WTC11 (cell line): ENCODE results near the gene TPRG1L.

Source experiments
- HMGA2 ChIP-seq: fragments of 250-450 bp; sonication (Bioruptor Pico); IDR thresholded peaks from 2 replicates; pipeline ENCODE4 v1.4.0; 2021; ENCODE audit warnings: mild to moderate bottlenecking, moderate library complexity
- JUN ChIP-seq: sonication (generic); formaldehyde crosslinking; IDR thresholded peaks from 2 replicates; pipeline ENCODE4 v1.8.0; 2023; ENCODE audit warnings: mild to moderate bottlenecking, missing genetic modification reagents
- NFATC4 ChIP-seq: fragments of 250-450 bp; sonication (Bioruptor Pico); IDR thresholded peaks from 2 replicates; pipeline ENCODE4 v1.9.0; 2021; ENCODE audit warnings: mild to moderate bottlenecking
- NR2C2 ChIP-seq: sonication (generic); formaldehyde crosslinking; IDR thresholded peaks from 2 replicates; pipeline ENCODE4 v1.8.0; 2022; ENCODE audit warnings: mild to moderate bottlenecking, missing genetic modification reagents
- OVOL2 ChIP-seq: fragments of 250-450 bp; sonication (Bioruptor Pico); IDR thresholded peaks from 2 replicates; pipeline ENCODE4 v1.9.0; 2021; ENCODE audit warnings: mild to moderate bottlenecking, borderline replicate concordance
- SMAD3 ChIP-seq: sonication (generic); formaldehyde crosslinking; IDR thresholded peaks from 2 replicates; pipeline ENCODE4 v1.8.0; 2022; ENCODE audit warnings: missing genetic modification reagents, mild to moderate bottlenecking, borderline replicate concordance
- TF ChIP-seq, protein P1 (sequence below): fragments of 200-600 bp; IDR thresholded peaks from 2 replicates; pipeline ENCODE4 v1.8.0; 2022; ENCODE audit warnings: antibody characterized with exemption
- TF ChIP-seq, protein P2 (sequence below): sonication (generic); formaldehyde crosslinking; IDR thresholded peaks from 2 replicates; pipeline ENCODE4 v1.8.1; 2022; ENCODE audit warnings: mild to moderate bottlenecking, moderate library complexity, missing genetic modification reagents
- TF ChIP-seq, protein P3 (sequence below): sonication (generic); formaldehyde crosslinking; IDR thresholded peaks from 2 replicates; pipeline ENCODE4 v1.8.1; 2023; ENCODE audit warnings: mild to moderate bottlenecking, missing genetic modification reagents, moderate library complexity
- TF ChIP-seq, protein P4 (sequence below): sonication (generic); formaldehyde crosslinking; IDR thresholded peaks from 2 replicates; pipeline ENCODE4 v1.8.1; 2023; ENCODE audit warnings: mild to moderate bottlenecking, missing genetic modification reagents, moderate library complexity
- TF ChIP-seq, protein P5 (sequence below): sonication (generic); formaldehyde crosslinking; IDR thresholded peaks from 2 replicates; pipeline ENCODE4 v1.8.0; 2022; ENCODE audit warnings: mild to moderate bottlenecking, missing genetic modification reagents

DNA sequence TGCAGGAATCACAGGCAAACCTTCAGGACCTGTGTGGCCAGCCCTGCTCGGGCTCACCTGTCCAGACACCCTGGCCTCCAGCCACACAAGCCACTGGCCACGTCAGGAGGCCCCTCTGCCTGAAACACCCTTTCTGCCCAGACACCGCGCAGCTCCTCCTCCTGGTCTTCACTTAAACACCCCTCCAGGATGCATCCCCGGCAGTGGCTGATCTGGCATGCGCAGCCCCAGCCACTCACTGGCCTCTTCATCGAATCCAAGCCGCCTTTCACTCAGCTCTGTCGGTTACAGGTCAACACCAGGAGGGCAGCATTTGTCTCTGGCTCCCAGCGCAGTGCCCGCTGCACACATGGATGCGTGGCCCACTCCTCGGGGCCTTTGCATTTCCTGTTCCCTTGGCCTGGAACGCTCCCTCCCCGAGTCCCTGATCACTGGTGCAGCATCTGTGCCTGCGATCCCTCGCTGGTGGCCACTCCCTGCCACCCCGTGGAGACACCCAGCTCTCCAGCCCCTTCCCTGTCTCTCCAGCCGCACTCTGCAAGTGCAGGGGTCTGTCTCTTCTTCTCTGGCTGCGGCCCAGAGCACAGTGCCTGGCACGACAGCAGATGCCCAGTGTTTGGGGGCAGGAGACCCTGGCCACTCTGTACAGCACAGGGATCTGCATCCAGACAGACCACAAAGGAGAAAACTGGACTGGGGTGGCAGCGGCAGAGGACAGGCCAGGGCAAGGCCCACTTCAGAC, 9.4 kb downstream of the TPRG1L start:
- TF ChIP-seq OVOL2: no peak
- TF ChIP-seq, protein P1, sequence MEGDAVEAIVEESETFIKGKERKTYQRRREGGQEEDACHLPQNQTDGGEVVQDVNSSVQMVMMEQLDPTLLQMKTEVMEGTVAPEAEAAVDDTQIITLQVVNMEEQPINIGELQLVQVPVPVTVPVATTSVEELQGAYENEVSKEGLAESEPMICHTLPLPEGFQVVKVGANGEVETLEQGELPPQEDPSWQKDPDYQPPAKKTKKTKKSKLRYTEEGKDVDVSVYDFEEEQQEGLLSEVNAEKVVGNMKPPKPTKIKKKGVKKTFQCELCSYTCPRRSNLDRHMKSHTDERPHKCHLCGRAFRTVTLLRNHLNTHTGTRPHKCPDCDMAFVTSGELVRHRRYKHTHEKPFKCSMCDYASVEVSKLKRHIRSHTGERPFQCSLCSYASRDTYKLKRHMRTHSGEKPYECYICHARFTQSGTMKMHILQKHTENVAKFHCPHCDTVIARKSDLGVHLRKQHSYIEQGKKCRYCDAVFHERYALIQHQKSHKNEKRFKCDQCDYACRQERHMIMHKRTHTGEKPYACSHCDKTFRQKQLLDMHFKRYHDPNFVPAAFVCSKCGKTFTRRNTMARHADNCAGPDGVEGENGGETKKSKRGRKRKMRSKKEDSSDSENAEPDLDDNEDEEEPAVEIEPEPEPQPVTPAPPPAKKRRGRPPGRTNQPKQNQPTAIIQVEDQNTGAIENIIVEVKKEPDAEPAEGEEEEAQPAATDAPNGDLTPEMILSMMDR: no peak
- no peak for TF ChIP-seq HMGA2 (CRISPR knock-in tag)
- TF ChIP-seq NFATC4 (CRISPR knock-in tag): no peak
- TF ChIP-seq SMAD3 (CRISPR knock-in tag): no peak
- TF ChIP-seq, protein P2, sequence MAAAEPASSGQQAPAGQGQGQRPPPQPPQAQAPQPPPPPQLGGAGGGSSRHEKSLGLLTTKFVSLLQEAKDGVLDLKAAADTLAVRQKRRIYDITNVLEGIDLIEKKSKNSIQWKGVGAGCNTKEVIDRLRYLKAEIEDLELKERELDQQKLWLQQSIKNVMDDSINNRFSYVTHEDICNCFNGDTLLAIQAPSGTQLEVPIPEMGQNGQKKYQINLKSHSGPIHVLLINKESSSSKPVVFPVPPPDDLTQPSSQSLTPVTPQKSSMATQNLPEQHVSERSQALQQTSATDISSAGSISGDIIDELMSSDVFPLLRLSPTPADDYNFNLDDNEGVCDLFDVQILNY (CRISPR knock-in tag): no peak
- no peak for TF ChIP-seq JUN (CRISPR knock-in tag)
- TF ChIP-seq, protein P3, sequence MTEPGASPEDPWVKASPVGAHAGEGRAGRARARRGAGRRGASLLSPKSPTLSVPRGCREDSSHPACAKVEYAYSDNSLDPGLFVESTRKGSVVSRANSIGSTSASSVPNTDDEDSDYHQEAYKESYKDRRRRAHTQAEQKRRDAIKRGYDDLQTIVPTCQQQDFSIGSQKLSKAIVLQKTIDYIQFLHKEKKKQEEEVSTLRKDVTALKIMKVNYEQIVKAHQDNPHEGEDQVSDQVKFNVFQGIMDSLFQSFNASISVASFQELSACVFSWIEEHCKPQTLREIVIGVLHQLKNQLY (CRISPR knock-in tag): no peak
- TF ChIP-seq, protein P4, sequence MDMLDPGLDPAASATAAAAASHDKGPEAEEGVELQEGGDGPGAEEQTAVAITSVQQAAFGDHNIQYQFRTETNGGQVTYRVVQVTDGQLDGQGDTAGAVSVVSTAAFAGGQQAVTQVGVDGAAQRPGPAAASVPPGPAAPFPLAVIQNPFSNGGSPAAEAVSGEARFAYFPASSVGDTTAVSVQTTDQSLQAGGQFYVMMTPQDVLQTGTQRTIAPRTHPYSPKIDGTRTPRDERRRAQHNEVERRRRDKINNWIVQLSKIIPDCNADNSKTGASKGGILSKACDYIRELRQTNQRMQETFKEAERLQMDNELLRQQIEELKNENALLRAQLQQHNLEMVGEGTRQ (CRISPR knock-in tag): no peak
- TF ChIP-seq, protein P5, sequence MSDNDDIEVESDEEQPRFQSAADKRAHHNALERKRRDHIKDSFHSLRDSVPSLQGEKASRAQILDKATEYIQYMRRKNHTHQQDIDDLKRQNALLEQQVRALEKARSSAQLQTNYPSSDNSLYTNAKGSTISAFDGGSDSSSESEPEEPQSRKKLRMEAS (CRISPR knock-in tag): no peak
- no peak for TF ChIP-seq NR2C2
